ENCODE data around the gene DGCR8. TPM values are rescaled to one million over a fixed set of nuclear protein-coding genes. Genes with fewer than 3 reads are reported as not detected.

DGCR8 gene
- total RNA-seq, 1 experiment from 2014 or later = 23.0 TPM

DNA sequence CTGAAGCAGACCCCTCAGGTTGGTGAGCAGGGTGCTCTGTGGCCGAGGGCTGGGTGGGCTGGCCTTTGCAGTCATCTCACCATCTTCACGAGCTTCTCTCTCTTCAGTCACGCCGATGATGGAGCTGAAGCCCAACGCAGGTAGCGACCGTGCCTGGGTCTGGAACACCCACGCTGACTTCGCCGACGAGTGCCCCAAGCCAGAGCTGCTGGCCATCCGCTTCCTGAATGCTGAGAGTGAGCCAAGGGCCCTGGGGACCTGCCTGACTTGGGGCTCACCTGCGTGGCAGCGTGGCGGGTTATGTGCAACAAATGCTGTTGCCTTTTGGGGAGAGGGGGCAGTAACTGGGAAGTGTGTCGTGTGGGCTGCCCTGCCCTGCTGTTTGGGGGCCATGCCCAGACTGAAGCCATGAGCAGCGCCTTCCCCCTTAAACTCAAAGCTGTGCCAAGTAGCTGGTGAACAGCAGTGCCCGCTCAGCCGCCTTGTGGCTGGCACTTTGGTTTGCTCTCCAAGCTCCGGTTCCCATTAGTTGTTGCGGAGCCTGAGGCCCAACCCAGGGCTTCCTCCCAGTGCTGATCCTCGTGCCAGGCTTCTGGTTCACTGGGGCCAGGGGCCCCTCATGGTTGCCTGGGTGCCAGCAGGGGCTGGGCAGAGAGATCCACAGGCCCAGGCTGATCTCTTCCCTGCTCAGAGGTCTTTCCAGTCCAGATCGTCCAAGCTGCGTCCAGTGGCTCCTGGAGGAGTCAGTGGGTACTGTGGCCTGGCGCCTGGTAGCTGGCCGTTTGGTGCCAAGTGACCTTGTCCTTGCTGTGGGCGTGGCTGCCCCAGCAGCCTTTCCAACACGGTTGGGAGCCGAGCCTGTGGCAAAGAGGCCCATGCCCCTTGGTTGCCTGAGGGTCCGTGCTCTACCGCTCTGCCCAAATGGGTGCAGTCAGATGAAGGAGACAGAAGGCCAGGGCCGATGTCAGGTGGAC lies 45.4 kb downstream of the DGCR8 start:
- H3K27me3 ChIP-seq (ENCODE audit: control insufficient read depth, insufficient read depth, low read length) = no peaks in the 10 kb centered on the region
- H3K4me3 ChIP-seq (ENCODE audit: insufficient read depth, low read depth, low read length) = no peak overlapping the region
- H3K36me3 ChIP-seq (replicated peaks; ENCODE audit: control insufficient read depth, insufficient read depth, low read length) = peaks cover 47% of the 10 kb centered on the region
- no peak for DNase-seq

DNA sequence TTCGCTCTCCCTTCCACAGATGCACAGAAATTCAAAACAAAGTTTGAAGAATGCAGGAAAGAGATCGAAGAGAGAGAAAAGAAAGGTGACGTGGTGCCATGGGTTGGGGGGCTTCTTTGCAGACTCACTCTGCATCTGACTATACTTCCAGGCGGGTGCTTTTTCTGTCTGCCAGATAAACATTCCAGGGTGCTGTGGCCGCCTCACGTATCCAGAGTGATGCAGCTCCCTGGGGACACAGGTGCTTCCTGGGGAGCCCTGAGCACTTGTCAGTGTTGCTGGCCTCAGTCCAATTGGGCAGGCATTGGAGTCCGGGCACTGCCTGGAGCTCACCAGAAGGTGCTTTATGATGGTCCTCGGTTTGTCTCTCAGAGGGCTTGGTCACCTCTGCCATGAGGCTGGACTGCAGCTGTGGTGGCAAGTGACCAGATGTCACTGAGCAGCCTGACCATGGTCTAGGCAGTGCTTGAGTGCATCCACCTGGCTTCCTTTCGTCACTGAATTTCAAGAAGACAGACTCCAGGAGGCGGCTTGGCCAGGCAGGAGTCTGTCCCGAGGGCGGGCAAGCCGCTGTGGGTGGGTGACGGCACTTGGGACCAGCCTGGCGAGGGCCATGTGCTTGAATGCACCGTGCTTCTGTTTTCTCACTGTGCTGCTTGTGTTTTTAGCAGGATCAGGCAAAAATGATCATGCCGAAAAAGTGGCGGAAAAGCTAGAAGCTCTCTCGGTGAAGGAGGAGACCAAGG lies 46.4 kb downstream of the DGCR8 start:
- Histone ChIP-seq H3K27me3 (ENCODE audit: control insufficient read depth, insufficient read depth, low read length) (no peaks in the 10 kb centered on the region), H3K4me3 (ENCODE audit: insufficient read depth, low read depth, low read length) (no peak overlapping the region), H3K36me3 (replicated peaks; ENCODE audit: control insufficient read depth, insufficient read depth, low read length) (peaks cover 44% of the 10 kb centered on the region)
- no peak for DNase-seq

DNA sequence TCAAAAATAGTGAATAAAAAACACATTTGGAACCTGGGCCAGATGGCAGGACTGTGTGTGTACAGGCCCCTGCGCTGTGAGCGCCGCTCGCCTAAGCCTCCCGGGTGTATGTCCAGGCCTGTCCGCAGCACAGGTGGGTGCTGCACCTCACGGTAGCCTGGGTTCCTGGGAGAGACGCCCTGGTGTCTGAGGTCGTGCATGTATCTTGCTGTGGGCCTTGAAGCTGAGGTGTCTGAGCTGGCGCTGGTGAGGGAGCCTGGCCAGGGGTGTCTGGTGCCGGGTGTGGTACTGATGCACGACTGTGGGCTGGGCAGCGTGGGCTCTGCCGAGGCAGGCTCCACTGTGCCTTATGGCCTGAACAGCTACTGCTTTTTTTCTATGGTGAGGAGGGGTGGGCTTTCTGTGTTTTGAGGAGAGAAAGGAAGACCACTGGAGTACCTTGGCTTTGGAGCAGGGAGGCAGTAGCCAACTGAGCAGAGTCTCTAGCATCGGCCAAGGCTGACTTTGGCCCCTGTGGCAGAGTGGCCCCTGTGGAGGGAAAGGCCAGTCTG lies 47.4 kb downstream of the DGCR8 start:
- H3K4me3 ChIP-seq (ENCODE audit: insufficient read depth, low read depth, low read length) = no peak overlapping the region
- DNase-seq = no peak
- H3K36me3 ChIP-seq (replicated peaks; ENCODE audit: control insufficient read depth, insufficient read depth, low read length) = peaks cover 35% of the 10 kb centered on the region
- H3K27me3 ChIP-seq (ENCODE audit: control insufficient read depth, insufficient read depth, low read length) = no peaks in the 10 kb centered on the region

DNA sequence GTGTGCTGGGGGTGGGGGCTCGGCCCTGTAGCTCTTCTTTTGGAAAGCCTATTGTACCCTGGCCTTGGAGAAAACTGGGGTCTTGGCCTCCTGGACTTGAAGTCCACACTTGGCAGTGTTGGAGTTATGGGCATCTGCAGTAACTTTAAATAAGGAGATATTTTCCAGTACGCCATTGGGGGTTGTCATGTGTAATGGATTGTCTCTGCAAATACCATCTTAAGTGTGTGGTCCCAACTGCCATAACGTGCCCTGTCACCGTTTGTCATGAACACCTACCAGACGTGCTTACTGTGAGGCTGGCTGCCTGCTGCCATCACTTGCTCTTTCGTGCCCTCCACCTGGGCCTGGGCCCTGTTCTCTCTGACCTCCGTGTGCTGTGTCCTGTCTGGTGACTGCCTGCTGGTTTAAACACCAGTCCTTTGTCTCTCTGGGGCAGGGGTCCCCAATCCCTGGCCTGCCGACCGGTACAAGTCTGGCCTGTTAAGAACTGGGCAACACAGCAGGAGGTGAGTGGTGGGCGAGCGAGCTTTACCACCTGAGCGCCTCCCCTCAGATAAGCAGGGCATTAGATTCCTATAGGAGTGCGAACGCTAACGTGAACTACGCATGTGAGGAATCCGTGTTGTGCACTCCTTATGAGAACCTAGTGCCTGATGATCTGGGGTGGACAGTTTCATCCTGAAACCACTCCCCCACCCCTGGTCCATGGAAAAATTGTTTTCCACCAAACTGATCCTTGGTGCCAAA lies 48.0 kb downstream of the DGCR8 start:
- Histone ChIP-seq H3K36me3 (replicated peaks; ENCODE audit: control insufficient read depth, insufficient read depth, low read length) (peaks cover 32% of the 10 kb centered on the region), H3K4me3 (ENCODE audit: insufficient read depth, low read depth, low read length) (no peak overlapping the region), H3K27me3 (ENCODE audit: control insufficient read depth, insufficient read depth, low read length) (no peaks in the 10 kb centered on the region)
- DNase-seq = no peak

DNA sequence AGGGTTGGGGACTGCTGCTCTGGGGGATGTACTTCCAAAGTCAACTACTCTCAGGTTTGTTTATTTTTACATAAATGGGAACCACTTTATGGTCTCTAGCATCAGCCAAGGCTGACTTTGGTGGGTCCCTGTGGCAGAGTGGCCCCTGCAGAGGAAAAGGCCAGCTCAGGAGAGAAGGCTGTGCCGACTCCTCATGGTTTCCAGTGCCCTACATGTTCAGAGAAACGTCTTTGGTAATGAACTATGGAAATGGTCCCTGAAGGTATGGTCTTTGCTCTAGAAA lies 48.5 kb downstream of the DGCR8 start:
- Histone ChIP-seq H3K36me3 (replicated peaks; ENCODE audit: control insufficient read depth, insufficient read depth, low read length) (peaks cover 32% of the 10 kb centered on the region), H3K4me3 (ENCODE audit: insufficient read depth, low read depth, low read length) (no peak overlapping the region), H3K27me3 (ENCODE audit: control insufficient read depth, insufficient read depth, low read length) (no peaks in the 10 kb centered on the region)
- DNase-seq = no peak

DNA sequence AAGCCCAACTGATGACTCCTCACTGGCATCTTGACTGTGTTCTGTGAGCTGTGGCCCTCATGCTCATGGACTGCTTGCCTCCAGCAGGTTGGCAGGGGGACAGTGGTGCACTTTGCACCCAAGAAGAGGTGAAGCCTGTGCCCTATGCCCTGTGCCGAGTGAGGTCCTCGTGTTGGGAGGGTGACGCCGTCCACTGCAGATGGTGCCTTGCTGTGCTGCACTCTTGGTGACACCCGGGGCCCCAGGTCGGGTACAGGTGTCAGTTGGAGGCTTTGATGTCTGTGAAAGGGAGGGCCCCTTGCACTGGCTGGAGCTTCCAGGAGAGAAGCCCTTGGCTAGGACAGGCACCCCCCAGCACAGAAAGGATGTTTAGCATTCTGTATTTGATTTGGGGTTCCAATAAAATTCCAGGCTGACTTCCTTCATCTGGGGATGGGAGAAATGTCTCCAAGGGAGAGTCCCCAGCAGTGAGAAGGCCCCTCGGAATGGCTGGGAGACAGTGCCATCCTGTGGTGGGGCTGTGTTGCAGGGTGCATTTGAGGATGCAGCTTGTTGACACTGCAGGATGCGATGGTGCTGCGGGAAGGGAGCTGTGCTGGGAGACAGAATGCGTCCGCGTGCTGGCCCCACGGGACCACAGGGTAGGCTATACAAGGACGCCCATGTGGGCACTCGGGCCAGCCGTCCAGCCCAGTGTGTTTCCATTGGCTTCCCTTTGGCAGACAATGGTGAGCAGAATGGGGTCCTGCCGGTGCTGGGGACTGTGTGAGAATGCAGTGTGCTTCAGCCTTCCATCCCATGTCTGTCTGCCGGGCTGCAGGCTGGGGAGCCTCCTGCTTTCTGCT lies 49.1 kb downstream of the DGCR8 start:
- Histone ChIP-seq H3K36me3 (replicated peaks; ENCODE audit: control insufficient read depth, insufficient read depth, low read length) (peaks cover 28% of the 10 kb centered on the region), H3K4me3 (ENCODE audit: insufficient read depth, low read depth, low read length) (no peak overlapping the region), H3K27me3 (ENCODE audit: control insufficient read depth, insufficient read depth, low read length) (no peaks in the 10 kb centered on the region)
- DNase-seq = peak; percentile 88

DNA sequence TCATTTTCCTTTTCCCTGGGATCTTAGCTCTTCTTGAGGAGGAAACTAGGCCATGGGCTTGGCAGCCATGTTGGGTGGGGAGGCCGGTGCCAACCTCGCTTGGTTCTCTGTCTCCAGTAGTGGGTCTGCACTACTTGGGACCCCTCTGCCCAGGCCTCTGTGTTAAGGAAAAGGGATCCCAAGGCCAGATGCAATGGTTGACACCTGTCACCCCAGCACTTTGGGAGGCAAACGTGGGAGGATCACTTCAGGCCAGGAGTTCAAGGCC lies 49.6 kb downstream of the DGCR8 start:
- H3K4me3 ChIP-seq (ENCODE audit: insufficient read depth, low read depth, low read length) = no peak overlapping the region
- peaks cover 22% of the 10 kb centered on the region for H3K36me3 ChIP-seq (replicated peaks; ENCODE audit: control insufficient read depth, insufficient read depth, low read length)
- H3K27me3 ChIP-seq (ENCODE audit: control insufficient read depth, insufficient read depth, low read length) = no peaks in the 10 kb centered on the region
- no peak for DNase-seq

DNA sequence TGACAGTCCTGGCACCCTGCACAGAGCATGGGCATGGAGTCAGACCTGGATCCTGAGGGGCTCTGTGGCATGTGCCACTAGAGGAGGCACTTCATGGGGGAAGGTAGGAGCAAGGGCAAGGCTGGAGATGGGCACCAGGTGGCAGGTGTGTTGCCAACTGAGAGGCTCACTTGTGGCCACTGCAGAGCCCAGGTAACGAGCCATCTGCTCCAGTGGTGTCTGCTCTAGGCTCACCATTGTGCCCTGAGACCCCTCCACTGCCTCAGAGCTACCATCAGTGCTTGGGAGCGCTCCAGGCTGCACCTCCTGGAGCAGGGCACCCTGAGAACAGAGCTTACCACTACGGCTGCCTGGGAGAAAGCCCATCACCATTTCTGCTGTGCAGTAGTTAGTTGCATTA lies 50.3 kb downstream of the DGCR8 start:
- Histone ChIP-seq H3K36me3 (replicated peaks; ENCODE audit: control insufficient read depth, insufficient read depth, low read length) (peaks cover 16% of the 10 kb centered on the region), H3K4me3 (ENCODE audit: insufficient read depth, low read depth, low read length) (no peak overlapping the region; the same call in 1 of the 2 replicates), H3K27me3 (ENCODE audit: control insufficient read depth, insufficient read depth, low read length) (no peaks in the 10 kb centered on the region)
- no peak for DNase-seq

DNA sequence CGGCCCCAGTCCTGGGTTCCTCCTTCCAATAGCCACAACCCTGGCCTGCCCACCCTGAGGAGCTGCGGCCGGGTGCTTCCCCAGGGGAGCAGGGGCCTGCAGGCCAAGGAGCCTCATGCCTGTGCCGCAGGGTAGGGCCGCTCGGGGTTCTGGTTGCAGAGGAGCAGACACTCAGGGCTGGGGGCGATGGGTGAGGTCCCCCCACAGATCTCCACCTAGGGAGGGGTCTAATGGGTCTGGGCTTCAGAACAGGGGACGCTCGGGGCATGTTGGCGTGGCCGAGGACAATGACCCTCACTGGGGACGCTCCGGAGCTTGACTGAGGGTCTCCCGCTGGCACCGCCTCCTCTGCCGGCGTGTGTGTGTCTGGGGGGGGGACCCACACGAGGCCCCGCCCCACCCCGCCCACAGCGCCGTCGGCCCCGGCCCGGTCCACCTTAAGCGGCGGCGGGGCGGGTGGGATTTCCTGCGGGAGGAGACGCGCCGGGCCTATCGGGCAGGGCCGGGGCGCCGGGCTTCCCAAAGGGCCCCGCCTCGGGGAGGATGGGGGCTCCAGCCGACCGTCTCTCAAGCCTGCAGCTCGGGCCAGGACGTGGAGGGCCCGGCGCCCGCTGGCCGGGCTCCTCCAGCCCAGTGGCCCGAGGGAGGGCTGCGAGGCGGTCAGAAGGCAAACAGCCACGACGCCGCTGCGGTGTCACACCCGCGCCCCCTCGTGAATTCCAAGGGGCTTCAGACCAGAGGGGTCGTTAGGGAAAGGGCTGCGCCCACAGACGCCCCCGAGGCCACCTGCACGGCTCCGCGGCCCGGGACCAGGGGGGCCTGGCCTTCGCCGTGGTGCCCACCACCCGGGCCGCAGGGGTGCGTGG lies 50.9 kb downstream of the DGCR8 start:
- peak; percentile 94 for DNase-seq
- peaks cover 9% of the 10 kb centered on the region for H3K36me3 ChIP-seq (replicated peaks; ENCODE audit: control insufficient read depth, insufficient read depth, low read length)
- no peaks in the 10 kb centered on the region for H3K27me3 ChIP-seq (ENCODE audit: control insufficient read depth, insufficient read depth, low read length)
- H3K4me3 ChIP-seq (ENCODE audit: insufficient read depth, low read depth, low read length) = peak overlapping the region; percentile 84

DNA sequence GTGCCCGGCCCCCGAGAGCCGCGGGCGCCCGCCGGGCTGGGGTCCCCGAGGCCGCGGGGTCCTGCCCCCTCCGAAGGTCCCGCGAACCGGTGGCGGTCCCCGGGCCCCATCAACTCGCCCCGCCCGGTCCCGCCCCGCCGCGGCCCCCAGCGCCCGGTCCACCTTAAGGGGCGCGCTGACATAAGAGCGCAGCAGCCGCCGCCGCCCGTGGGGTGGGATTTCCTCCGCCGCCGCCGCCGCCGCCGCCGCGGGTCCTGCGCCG lies 51.5 kb downstream of the DGCR8 start, which contains the start of gene ZDHHC8:
Gene ZDHHC8 (plus strand): TSS at position 208 of the 262 bp plus-strand sequence. CDS start 144 bp downstream, outside the sequence.
- no peaks in the 10 kb centered on the region for H3K27me3 ChIP-seq (ENCODE audit: control insufficient read depth, insufficient read depth, low read length)
- H3K4me3 ChIP-seq (ENCODE audit: insufficient read depth, low read depth, low read length) = peak within 1 kb of the TSS; percentile 84
- DNase-seq = peak; percentile 85
- H3K36me3 ChIP-seq (replicated peaks; ENCODE audit: control insufficient read depth, insufficient read depth, low read length) = peaks cover 4% of the 10 kb centered on the region

DNA sequence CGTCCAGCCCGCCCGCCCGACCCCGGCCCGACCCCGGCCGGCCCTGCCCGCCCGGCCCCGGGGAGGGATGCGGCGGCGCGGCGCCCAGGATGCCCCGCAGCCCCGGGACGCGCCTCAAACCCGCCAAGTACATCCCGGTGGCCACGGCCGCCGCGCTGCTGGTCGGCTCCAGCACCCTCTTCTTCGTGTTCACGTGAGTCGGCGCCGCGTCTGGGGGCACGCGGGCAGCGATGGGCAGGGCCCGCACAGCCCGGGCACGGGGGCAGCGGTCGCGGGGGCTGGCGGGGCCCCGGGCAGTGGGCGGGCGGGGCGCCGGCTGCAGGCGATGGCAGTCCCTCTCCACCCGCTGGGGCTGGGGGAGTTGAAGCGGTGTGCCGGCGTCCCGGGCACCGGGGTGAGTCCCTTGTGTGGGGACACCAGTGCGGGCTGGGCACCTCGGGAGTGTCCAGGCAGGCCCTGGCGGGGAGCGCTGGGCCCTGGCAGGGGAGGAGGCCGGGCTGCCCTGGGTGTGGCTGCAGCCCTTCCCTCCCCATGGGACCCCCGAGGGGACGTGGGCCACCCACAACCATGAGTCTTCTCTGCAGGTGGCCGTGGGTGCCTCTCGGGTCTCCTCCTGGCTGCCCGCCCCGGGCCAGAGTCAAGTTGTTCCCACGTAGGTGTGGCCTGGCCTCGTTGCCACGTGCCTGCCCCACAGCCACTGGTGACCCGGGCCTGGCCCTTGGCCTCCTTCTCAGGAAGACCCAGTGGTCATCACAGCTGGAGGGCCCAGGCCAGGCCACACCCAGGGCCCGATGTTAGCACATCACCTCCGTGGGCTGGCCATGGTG lies 52.0 kb downstream of the DGCR8 start:
- peak; percentile 82 for DNase-seq
- Histone ChIP-seq H3K36me3 (replicated peaks; ENCODE audit: control insufficient read depth, insufficient read depth, low read length) (peaks cover under 1% of the 10 kb centered on the region), H3K27me3 (ENCODE audit: control insufficient read depth, insufficient read depth, low read length) (no peaks in the 10 kb centered on the region), H3K4me3 (ENCODE audit: insufficient read depth, low read depth, low read length) (peak overlapping the region; percentile 65)

DNA sequence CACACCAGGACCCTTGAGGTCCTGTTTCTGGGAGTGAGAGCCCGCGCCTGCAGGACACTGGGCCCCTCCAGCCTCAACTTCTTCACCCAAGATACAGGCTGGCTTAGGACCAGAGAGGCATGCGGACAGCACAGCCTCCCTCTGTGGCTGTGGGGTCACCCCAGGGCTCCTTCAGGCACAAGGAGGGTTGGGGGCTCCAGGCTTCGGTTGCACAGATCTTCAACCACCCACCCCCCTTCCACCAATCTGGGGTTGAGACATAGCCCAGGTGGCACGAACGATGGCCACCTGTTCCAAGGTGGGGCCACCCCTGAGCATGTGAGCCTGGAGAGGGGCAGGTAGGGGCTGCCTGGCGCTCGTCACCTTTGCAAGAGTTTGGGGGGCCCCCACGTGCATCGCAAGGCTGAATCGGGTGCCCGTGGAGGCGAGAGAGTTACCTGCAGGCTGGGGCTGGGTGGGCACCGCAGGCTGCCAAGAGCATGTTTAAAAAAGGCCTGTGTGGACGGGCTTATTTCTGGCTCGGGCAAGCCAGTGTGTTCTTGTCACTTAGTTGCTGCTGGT lies 52.7 kb downstream of the DGCR8 start:
- DNase-seq = no peak
- Histone ChIP-seq H3K36me3 (replicated peaks; ENCODE audit: control insufficient read depth, insufficient read depth, low read length) (no peaks in the 10 kb centered on the region; the same call in 1 of the 2 replicates), H3K27me3 (ENCODE audit: control insufficient read depth, insufficient read depth, low read length) (no peaks in the 10 kb centered on the region), H3K4me3 (ENCODE audit: insufficient read depth, low read depth, low read length) (peak overlapping the region; percentile 65)

Data from H7 (cell line).